ENCODE data around the gene SMOC2. TPM values are rescaled to one million over a fixed set of nuclear protein-coding genes. Genes with fewer than 3 reads are reported as not detected.

Gene SMOC2
- total and polyA plus RNA-seq, 2 of the 4 experiments (the other 2 are of a cell fraction) = not detected

DNA sequence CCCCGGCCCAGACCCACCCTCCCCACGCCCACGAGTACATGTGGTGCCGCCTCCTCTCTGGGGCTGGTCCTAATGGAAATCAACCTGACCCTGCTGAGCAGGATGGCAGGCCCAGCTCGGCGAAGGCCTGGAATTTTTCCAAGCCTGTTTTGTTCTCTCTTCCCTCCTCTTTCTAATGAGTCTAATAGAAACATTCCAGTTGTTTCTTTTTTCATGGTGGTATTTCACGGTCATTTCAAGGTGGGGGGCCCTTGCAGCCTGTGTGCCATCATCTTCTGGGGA, 16.6 kb downstream of the SMOC2 start:
- H2AK9ac ChIP-seq (replicated peaks; ENCODE audit: low read depth, low read length, poor library complexity) = no peak overlapping the region
- H2BK20ac ChIP-seq (ENCODE audit: low read depth, low read length) = no peak overlapping the region
- no peak overlapping the region for H3K56ac ChIP-seq (ENCODE audit: extremely low read depth, insufficient read depth, low read length)
- H4K20me1 ChIP-seq (ENCODE audit: insufficient read depth, low read length) = no peaks in the 10 kb centered on the region
- in situ Hi-C loops (cut with MboI; ENCODE audit: low sequenced_read_pairs) = no loop called here
- no peak overlapping the region for H3K18ac ChIP-seq (ENCODE audit: low read depth, low read length)
- H3K4me3 ChIP-seq (ENCODE audit: insufficient read depth, low read depth, low read length) = no peak overlapping the region
- no CpG with 5 or more reads among the region's 7 CpGs for WGBS, 2 experiments (ENCODE audit: extremely low coverage in 2 of 2, insufficient read length in 1 of 2)
- H2AFZ ChIP-seq (replicated peaks; ENCODE audit: low read length, poor library complexity) = no peak overlapping the region
- dilution Hi-C loops (cut with HindIII; ENCODE audit: low sequenced_read_pairs, unreplicated experiment) = no loop called here
- ChIA-PET CTCF (no interaction called here), POLR2A (ENCODE audit: unreplicated experiment) (no interaction called here)
- H4K5ac ChIP-seq (ENCODE audit: low read depth, low read length) = no peak overlapping the region
- intact Hi-C loops (cut with micrococcal nuclease) = no loop called here
- H2BK120ac ChIP-seq (ENCODE audit: low read depth, low read length) = no peak overlapping the region
- ATAC-seq (ENCODE audit: low read depth) (no peak), DNase-seq (no peak)
- no peak overlapping the region for H2BK15ac ChIP-seq (ENCODE audit: low read depth, low read length)
- H3K79me1 ChIP-seq (ENCODE audit: low read depth in 1 of 2, low read length in 2 of 2) = no peaks in the 10 kb centered on the region
- no TSS peak for BruUV-seq (replicated peaks)
- H3K4me1 ChIP-seq (ENCODE audit: control insufficient read depth, insufficient read depth, low read length) = no peaks in the 10 kb centered on the region
- no peak overlapping the region for H4K91ac ChIP-seq (ENCODE audit: insufficient read depth, low read depth, low read length)
- no peak overlapping the region for H3K27ac ChIP-seq (ENCODE audit: insufficient read depth, low read length)
- no peaks in the 10 kb centered on the region for H3K36me3 ChIP-seq (ENCODE audit: control insufficient read depth, insufficient read depth, low read length)
- H2BK5ac ChIP-seq (ENCODE audit: low read depth, low read length, poor library complexity, severe bottlenecking) = no peak overlapping the region
- H3K4me2 ChIP-seq (ENCODE audit: low read depth, low read length) = no peak overlapping the region
- no peak overlapping the region for H2AK5ac ChIP-seq (ENCODE audit: low read depth, low read length)
- no peak overlapping the region for H3K23ac ChIP-seq (ENCODE audit: low read depth, low read length)
- no peak for TF ChIP-seq RAD21 (IDR thresholded peaks at IDR 0.05; ENCODE audit: low read length)
- TF ChIP-seq CEBPB (IDR thresholded peaks at IDR 0.05; ENCODE audit: low read depth, low read length) = no peak
- TF ChIP-seq, protein P1, sequence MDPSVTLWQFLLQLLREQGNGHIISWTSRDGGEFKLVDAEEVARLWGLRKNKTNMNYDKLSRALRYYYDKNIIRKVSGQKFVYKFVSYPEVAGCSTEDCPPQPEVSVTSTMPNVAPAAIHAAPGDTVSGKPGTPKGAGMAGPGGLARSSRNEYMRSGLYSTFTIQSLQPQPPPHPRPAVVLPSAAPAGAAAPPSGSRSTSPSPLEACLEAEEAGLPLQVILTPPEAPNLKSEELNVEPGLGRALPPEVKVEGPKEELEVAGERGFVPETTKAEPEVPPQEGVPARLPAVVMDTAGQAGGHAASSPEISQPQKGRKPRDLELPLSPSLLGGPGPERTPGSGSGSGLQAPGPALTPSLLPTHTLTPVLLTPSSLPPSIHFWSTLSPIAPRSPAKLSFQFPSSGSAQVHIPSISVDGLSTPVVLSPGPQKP (IDR thresholded peaks at IDR 0.05; ENCODE audit: borderline replicate concordance, low read depth, low read length) = no peak
- no peak for TF ChIP-seq MAZ (IDR thresholded peaks at IDR 0.05; ENCODE audit: borderline replicate concordance, low read depth, low read length)
- no peaks in the 10 kb centered on the region for H3K27me3 ChIP-seq (ENCODE audit: control insufficient read depth, insufficient read depth, low read length)
- peaks cover 41% of the 10 kb centered on the region for H3K9me3 ChIP-seq (ENCODE audit: control insufficient read depth, insufficient read depth, low read length)
- H3K9me1 ChIP-seq (ENCODE audit: insufficient read depth, low read length) = no peaks in the 10 kb centered on the region
- H3K9ac ChIP-seq (ENCODE audit: low read depth, low read length) = no peak overlapping the region
- H4K8ac ChIP-seq (ENCODE audit: low read depth in 2 of 2, low read length in 2 of 2) = no peak overlapping the region
- H3K4ac ChIP-seq (ENCODE audit: low read depth, low read length) = no peak overlapping the region
- no peak overlapping the region for H3K14ac ChIP-seq (replicated peaks; ENCODE audit: low read depth, low read length)

Data from IMR-90 (cell line).